ENCODE results near the gene PRPF40A. TPM values are rescaled to one million over a fixed set of nuclear protein-coding genes. Genes with fewer than 3 reads are reported as not detected.

The PRPF40A gene
- total RNA-seq, 2 experiments from 2014 or later: 148 to 154 TPM

GRCh38 chr2:152626911-152627339 lies 90.3 kb downstream of the PRPF40A start:
- peaks cover 11% of the 10 kb centered on the region for H3K27me3 Mint-ChIP-seq
- no peaks in the 10 kb centered on the region for H3K36me3 Mint-ChIP-seq
- DNase-seq: no peak
- H3K4me1 Mint-ChIP-seq: no peaks in the 10 kb centered on the region
- H3K27ac Mint-ChIP-seq: no peak overlapping the region
- no peak overlapping the region for H3K4me3 Mint-ChIP-seq
- H3K9me3 Mint-ChIP-seq: no peaks in the 10 kb centered on the region

- Mint-ChIP-seq H3K27me3 (peaks cover 10% of the 10 kb centered on the region), H3K4me1 (no peaks in the 10 kb centered on the region), H3K9me3 (no peaks in the 10 kb centered on the region), H3K4me3 (no peak overlapping the region), H3K36me3 (no peaks in the 10 kb centered on the region), H3K27ac (no peak overlapping the region)
- DNase-seq: no peak
These were observed 92.5 kb downstream of the PRPF40A start for GRCh38 chr2:152624805-152625204.

GRCh38 chr2:152623775-152624174 lies 93.5 kb downstream of the PRPF40A start:
- peaks cover 3% of the 10 kb centered on the region for H3K27me3 Mint-ChIP-seq
- no peak overlapping the region for H3K4me3 Mint-ChIP-seq
- no peak overlapping the region for H3K27ac Mint-ChIP-seq
- no peaks in the 10 kb centered on the region for H3K4me1 Mint-ChIP-seq
- H3K9me3 Mint-ChIP-seq: no peaks in the 10 kb centered on the region
- no peak for DNase-seq
- H3K36me3 Mint-ChIP-seq: no peaks in the 10 kb centered on the region

GRCh38 chr2:152623076-152623740 lies 94.1 kb downstream of the PRPF40A start:
- Mint-ChIP-seq H3K4me3 (no peak overlapping the region), H3K36me3 (no peaks in the 10 kb centered on the region), H3K27me3 (peaks cover 3% of the 10 kb centered on the region), H3K27ac (no peak overlapping the region), H3K9me3 (no peaks in the 10 kb centered on the region), H3K4me1 (no peaks in the 10 kb centered on the region)
- DNase-seq: no peak

GRCh38 chr2:152622219-152622618 lies 95.0 kb downstream of the PRPF40A start:
- H3K27me3 Mint-ChIP-seq: peaks cover 3% of the 10 kb centered on the region
- no peaks in the 10 kb centered on the region for H3K9me3 Mint-ChIP-seq
- no peak for DNase-seq
- H3K27ac Mint-ChIP-seq: no peak overlapping the region
- no peaks in the 10 kb centered on the region for H3K36me3 Mint-ChIP-seq
- no peak overlapping the region for H3K4me3 Mint-ChIP-seq
- H3K4me1 Mint-ChIP-seq: no peaks in the 10 kb centered on the region

- H3K9me3 Mint-ChIP-seq: no peaks in the 10 kb centered on the region
- no peak for DNase-seq
- no peak overlapping the region for H3K27ac Mint-ChIP-seq
- no peak overlapping the region for H3K4me3 Mint-ChIP-seq
- H3K27me3 Mint-ChIP-seq: peaks cover 3% of the 10 kb centered on the region
- no peaks in the 10 kb centered on the region for H3K4me1 Mint-ChIP-seq
- no peaks in the 10 kb centered on the region for H3K36me3 Mint-ChIP-seq
These were observed 96.3 kb downstream of the PRPF40A start for GRCh38 chr2:152620985-152621384.

GRCh38 chr2:152620208-152620607 lies 97.1 kb downstream of the PRPF40A start:
- Mint-ChIP-seq H3K4me1 (no peaks in the 10 kb centered on the region), H3K27me3 (peaks cover 3% of the 10 kb centered on the region), H3K36me3 (no peaks in the 10 kb centered on the region), H3K9me3 (no peaks in the 10 kb centered on the region), H3K27ac (no peak overlapping the region), H3K4me3 (no peak overlapping the region)
- no peak for DNase-seq

DNA sequence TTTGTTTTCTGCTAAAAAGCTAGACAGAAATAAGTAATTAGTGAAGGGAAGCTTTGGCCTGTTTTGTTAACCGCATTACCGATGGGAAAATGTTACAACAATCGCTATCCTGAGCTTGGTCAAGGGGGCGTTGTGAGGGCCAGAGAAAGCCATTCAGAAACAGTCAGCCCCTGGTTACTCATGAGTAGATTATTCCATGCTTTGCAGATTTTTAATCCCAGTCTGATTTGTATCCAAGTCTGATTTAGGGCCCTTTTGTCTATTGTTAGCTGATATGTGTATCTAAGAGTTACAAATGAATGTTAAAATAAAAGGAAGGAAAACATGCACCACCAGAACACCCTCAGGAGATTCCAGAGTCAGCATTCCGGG lies 99.1 kb downstream of the PRPF40A start:
- H3K27ac Mint-ChIP-seq: no peak overlapping the region
- no peaks in the 10 kb centered on the region for H3K27me3 Mint-ChIP-seq
- H3K9me3 Mint-ChIP-seq: no peaks in the 10 kb centered on the region
- H3K36me3 Mint-ChIP-seq: no peaks in the 10 kb centered on the region
- H3K4me1 Mint-ChIP-seq: no peaks in the 10 kb centered on the region
- no peak overlapping the region for H3K4me3 Mint-ChIP-seq
- DNase-seq: no peak

DNA sequence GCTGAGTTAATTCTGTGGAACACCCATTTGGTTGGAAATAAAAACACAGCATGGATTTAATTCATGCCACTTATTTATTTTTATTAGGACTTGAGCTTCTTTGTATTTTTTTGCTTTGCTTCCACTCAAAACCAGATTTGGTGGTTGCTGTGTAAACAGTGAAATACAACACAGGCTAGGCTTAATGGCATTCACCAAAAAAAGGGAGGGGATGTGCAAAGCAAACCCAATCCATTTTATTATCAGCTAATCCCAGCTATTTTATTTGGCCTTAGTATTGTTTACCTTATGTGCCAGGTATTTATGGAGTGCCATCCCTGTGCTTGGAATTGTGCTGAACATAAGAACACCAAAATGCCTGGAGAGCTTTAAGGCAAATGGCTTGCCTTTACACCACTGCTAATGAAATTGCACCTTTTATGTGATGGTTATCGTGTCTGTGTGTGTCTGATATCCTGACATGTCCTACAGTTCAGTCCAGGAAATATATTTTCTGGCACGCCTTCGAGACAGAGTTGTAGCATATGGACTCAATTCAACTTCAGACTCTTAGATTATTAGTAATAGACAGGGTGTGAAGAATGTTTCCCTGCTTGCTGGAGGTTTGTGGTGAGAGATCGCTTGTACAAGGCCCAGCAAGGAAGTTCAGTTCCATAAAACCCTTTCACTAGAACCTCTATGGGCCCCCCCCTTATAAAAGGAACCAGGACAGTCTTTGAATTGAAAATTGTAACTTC lies 99.6 kb downstream of the PRPF40A start:
- H3K36me3 Mint-ChIP-seq: no peaks in the 10 kb centered on the region
- H3K27ac Mint-ChIP-seq: no peak overlapping the region
- DNase-seq: no peak
- H3K4me3 Mint-ChIP-seq: no peak overlapping the region
- H3K4me1 Mint-ChIP-seq: peaks cover 3% of the 10 kb centered on the region
- no peaks in the 10 kb centered on the region for H3K27me3 Mint-ChIP-seq
- no peaks in the 10 kb centered on the region for H3K9me3 Mint-ChIP-seq

DNA sequence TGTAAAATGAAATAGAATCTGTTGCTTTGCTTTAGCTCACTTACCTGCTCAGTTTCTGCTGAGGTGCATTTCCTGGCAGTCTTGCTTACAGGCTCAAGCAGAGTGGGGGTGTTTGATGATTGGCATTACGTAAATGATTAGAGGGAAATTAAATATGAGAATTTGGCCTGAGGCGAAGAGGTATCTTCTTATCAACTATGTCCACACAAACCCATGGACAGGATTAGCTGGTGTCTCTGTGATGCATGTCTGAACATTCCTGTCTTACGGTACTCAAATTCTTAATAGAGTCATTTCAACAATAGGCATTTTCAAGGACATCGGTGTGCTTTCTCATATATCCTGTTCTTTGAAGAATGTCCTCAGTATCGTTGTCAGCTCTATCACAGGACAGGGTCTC lies 102.1 kb downstream of the PRPF40A start:
- peaks cover 12% of the 10 kb centered on the region for H3K4me1 Mint-ChIP-seq
- H3K9me3 Mint-ChIP-seq: no peaks in the 10 kb centered on the region
- H3K4me3 Mint-ChIP-seq: no peak overlapping the region
- no peaks in the 10 kb centered on the region for H3K36me3 Mint-ChIP-seq
- no peak for DNase-seq
- H3K27me3 Mint-ChIP-seq: peaks cover 5% of the 10 kb centered on the region
- H3K27ac Mint-ChIP-seq: no peak overlapping the region

DNA sequence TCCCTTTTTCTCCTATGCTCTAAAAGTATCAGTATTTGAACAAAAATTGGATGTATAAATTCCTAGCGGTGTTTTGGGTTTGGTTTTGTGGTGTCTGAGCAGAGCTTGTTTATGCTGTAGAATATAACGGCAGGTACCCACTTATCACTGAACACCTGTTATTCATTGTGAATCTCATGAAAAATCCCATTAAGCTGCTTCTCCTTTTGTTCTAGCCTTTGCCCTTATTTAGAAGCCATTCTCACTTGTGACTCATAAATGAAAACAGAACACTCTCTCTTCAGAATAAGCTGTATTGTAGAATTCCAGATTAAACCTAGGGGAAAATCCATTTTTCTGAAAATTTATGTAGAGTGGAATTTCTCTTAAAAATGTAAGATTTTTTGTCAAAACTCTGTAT lies 104.0 kb downstream of the PRPF40A start:
- H3K27ac Mint-ChIP-seq: no peak overlapping the region
- peaks cover 5% of the 10 kb centered on the region for H3K27me3 Mint-ChIP-seq
- H3K4me3 Mint-ChIP-seq: no peak overlapping the region
- DNase-seq: no peak
- H3K4me1 Mint-ChIP-seq: peaks cover 12% of the 10 kb centered on the region
- H3K9me3 Mint-ChIP-seq: no peaks in the 10 kb centered on the region
- H3K36me3 Mint-ChIP-seq: no peaks in the 10 kb centered on the region

GRCh38 chr2:152611458-152612231 lies 105.6 kb downstream of the PRPF40A start:
- Mint-ChIP-seq H3K9me3 (no peaks in the 10 kb centered on the region), H3K4me3 (no peak overlapping the region), H3K27ac (no peak overlapping the region), H3K36me3 (no peaks in the 10 kb centered on the region), H3K4me1 (peaks cover 12% of the 10 kb centered on the region), H3K27me3 (peaks cover 5% of the 10 kb centered on the region)
- DNase-seq: no peak

GRCh38 chr2:152609699-152610098 lies 107.6 kb downstream of the PRPF40A start:
- no peak overlapping the region for H3K27ac Mint-ChIP-seq
- no peak overlapping the region for H3K4me3 Mint-ChIP-seq
- peaks cover 5% of the 10 kb centered on the region for H3K27me3 Mint-ChIP-seq
- peaks cover 12% of the 10 kb centered on the region for H3K4me1 Mint-ChIP-seq
- H3K9me3 Mint-ChIP-seq: no peaks in the 10 kb centered on the region
- no peak for DNase-seq
- no peaks in the 10 kb centered on the region for H3K36me3 Mint-ChIP-seq

DNA sequence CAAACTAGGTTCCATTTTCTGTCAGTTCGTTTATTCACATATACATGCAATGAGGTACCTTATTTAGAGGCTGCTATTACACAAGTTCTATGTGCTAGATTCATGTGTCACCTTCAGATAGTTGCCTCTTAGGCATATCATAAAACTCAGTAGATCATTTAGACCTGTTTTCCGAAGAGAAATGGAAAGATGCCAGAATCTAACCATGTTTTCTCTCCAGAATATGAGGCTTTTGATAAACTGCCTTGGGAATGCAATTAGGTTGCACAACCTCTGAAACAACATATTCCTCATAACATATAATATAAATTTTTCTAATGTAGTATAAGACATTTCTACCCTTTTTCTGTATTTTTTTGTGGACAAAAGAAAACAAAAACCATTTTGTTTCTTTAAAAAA lies 108.1 kb downstream of the PRPF40A start:
- Mint-ChIP-seq H3K36me3 (no peaks in the 10 kb centered on the region), H3K27ac (no peak overlapping the region), H3K4me1 (peaks cover 12% of the 10 kb centered on the region), H3K9me3 (no peaks in the 10 kb centered on the region), H3K27me3 (peaks cover 5% of the 10 kb centered on the region), H3K4me3 (no peak overlapping the region)
- DNase-seq: no peak

- Mint-ChIP-seq H3K36me3 (no peaks in the 10 kb centered on the region), H3K4me3 (no peak overlapping the region), H3K4me1 (peaks cover 12% of the 10 kb centered on the region), H3K27ac (no peak overlapping the region), H3K27me3 (peaks cover 5% of the 10 kb centered on the region), H3K9me3 (no peaks in the 10 kb centered on the region)
- no peak for DNase-seq
These were observed 109.4 kb downstream of the PRPF40A start for GRCh38 chr2:152607793-152608300.

All from activated naive CD8-positive, alpha-beta T cell treated with anti-CD3 and anti-CD28 coated beads for 36 hours (primary cell).